ENCODE results near the gene AMER1.
"Not testable (repeated sequence)": the region's sequence is repeated elsewhere in the genome, so short reads cannot be mapped to it uniquely, and the experiment has no call there.

The AMER1 gene

GRCh38 chrX:64205441-64205734 lies at the start of gene AMER1:
Gene AMER1 (minus strand): TSS chrX:64205708. CDS start chrX:64193286, 12,422 bp downstream.
- no peak for DNase-seq (ENCODE audit: low read depth, low spot score)

GRCh38 chrX:64230123-64230970 lies 24.8 kb upstream of the AMER1 start, which contains the start of gene ASB12:
Gene ASB12 (minus strand): TSS chrX:64230607. CDS start chrX:64225650, 4,957 bp downstream.
- peak; percentile 18 for DNase-seq (ENCODE audit: low read depth, low spot score)

GRCh38 chrX:64229154-64229553 lies 23.6 kb upstream of the AMER1 start:
- peak; percentile 22 for DNase-seq (ENCODE audit: low read depth, low spot score)

- no peak for DNase-seq (ENCODE audit: low read depth, low spot score)
Measured at GRCh38 chrX:64218023-64218422, 12.5 kb upstream of the AMER1 start.

- DNase-seq (ENCODE audit: low read depth, low spot score) = not testable (repeated sequence)
Measured at GRCh38 chrX:64213989-64214388, 8.5 kb upstream of the AMER1 start.

- DNase-seq (ENCODE audit: low read depth, low spot score) = no peak
Measured at GRCh38 chrX:64206556-64207162, 1.2 kb upstream of the AMER1 start.

- DNase-seq (ENCODE audit: low read depth, low spot score) = peak; percentile 99
Measured at GRCh38 chrX:64205735-64206501, 410 bp upstream of the AMER1 start.

GRCh38 chrX:64204701-64205440 lies 637 bp downstream of the AMER1 start:
- peak; percentile 73 for DNase-seq (ENCODE audit: low read depth, low spot score)

- peak; percentile 46 for DNase-seq (ENCODE audit: low read depth, low spot score)
Measured at GRCh38 chrX:64204252-64204651, 1.3 kb downstream of the AMER1 start.

GRCh38 chrX:64202808-64203325 lies 2.6 kb downstream of the AMER1 start:
- DNase-seq (ENCODE audit: low read depth, low spot score) = peak; percentile 7

- DNase-seq (ENCODE audit: low read depth, low spot score) = peak; percentile 21
Measured at GRCh38 chrX:64198036-64198435, 7.5 kb downstream of the AMER1 start.

GRCh38 chrX:64196606-64197005 lies 8.9 kb downstream of the AMER1 start:
- DNase-seq (ENCODE audit: low read depth, low spot score) = no peak

GRCh38 chrX:64195862-64196261 lies 9.6 kb downstream of the AMER1 start:
- DNase-seq (ENCODE audit: low read depth, low spot score) = peak; percentile 49

GRCh38 chrX:64192673-64193072 lies 12.8 kb downstream of the AMER1 start:
- DNase-seq (ENCODE audit: low read depth, low spot score) = no peak

GRCh38 chrX:64192040-64192439 lies 13.5 kb downstream of the AMER1 start:
- DNase-seq (ENCODE audit: low read depth, low spot score) = no peak

- no peak for DNase-seq (ENCODE audit: low read depth, low spot score)
Measured at GRCh38 chrX:64191281-64192010, 14.1 kb downstream of the AMER1 start.

GRCh38 chrX:64190136-64190740 lies 15.3 kb downstream of the AMER1 start:
- no peak for DNase-seq (ENCODE audit: low read depth, low spot score)

- no peak for DNase-seq (ENCODE audit: low read depth, low spot score)
Measured at GRCh38 chrX:64188901-64189300, 16.6 kb downstream of the AMER1 start.

GRCh38 chrX:64187762-64188150 lies 17.8 kb downstream of the AMER1 start:
- DNase-seq (ENCODE audit: low read depth, low spot score) = no peak
